GM23338 (cell line): ENCODE results near the gene TMCC1. TPM values are rescaled to one million over a fixed set of nuclear protein-coding genes. Genes with fewer than 3 reads are reported as not detected.

Experiments used
- ATAC-seq: fragments of 200-7000 bp; cut with Tn5 transposase; 3 replicates; pipeline ENCODE4 v1.9.1; 2020
- DNase-seq: peaks from one replicate; pipeline ENCODE4 v3.0.0-alpha.2; 2015; ENCODE audit warnings: low spot score
- H2AFZ ChIP-seq: fragments of 200-600 bp; sonication (generic); 2 replicates; pipeline ENCODE4 v1.8.0; 2016; ENCODE audit warnings: antibody characterized with exemption, mild to moderate bottlenecking, moderate library complexity
- H3F3A ChIP-seq: fragments of 200-600 bp; sonication (generic); replicated peaks from 2 replicates; pipeline ENCODE4 v1.8.0; 2017; ENCODE audit warnings: antibody characterized with exemption, mixed run types, low read depth
- H3K27ac ChIP-seq: fragments of 200-600 bp; sonication (generic); 2 replicates; pipeline ENCODE4 v1.6.1; 2016; ENCODE audit warnings: low read depth
- H3K27me3 ChIP-seq: fragments of 200-600 bp; sonication (generic); 2 replicates; pipeline ENCODE4 v1.8.0; 2016; ENCODE audit warnings: mild to moderate bottlenecking, mixed run types, moderate library complexity; ENCODE audit not compliant: insufficient read depth
- H3K36me3 ChIP-seq: fragments of 200-600 bp; sonication (generic); 2 replicates; pipeline ENCODE4 v1.8.0; 2016; ENCODE audit warnings: mild to moderate bottlenecking; ENCODE audit not compliant: insufficient read depth
- H3K4me1 ChIP-seq: fragments of 200-600 bp; sonication (generic); 2 replicates; pipeline ENCODE4 v1.8.0; 2016; ENCODE audit warnings: mild to moderate bottlenecking, moderate library complexity; ENCODE audit not compliant: insufficient read depth
- H3K4me2 ChIP-seq: fragments of 200-600 bp; sonication (generic); 2 replicates; pipeline ENCODE4 v1.7.1; 2017; ENCODE audit warnings: mixed run types
- H3K4me3 ChIP-seq: fragments of 200-600 bp; sonication (generic); 2 replicates; pipeline ENCODE4 v1.6.1; 2016; ENCODE audit warnings: mixed run types
- H3K79me2 ChIP-seq: fragments of 200-600 bp; sonication (generic); replicated peaks from 2 replicates; pipeline ENCODE4 v1.8.0; 2017; ENCODE audit warnings: mild to moderate bottlenecking; ENCODE audit not compliant: insufficient read depth
- H3K9me2 ChIP-seq: fragments of 200-600 bp; sonication (generic); 2 replicates; pipeline ENCODE4 v1.8.0; 2017; ENCODE audit not compliant: insufficient read depth
- H4K20me1 ChIP-seq: fragments of 200-600 bp; sonication (generic); replicated peaks from 2 replicates; pipeline ENCODE4 v1.8.0; 2017; ENCODE audit warnings: mild to moderate bottlenecking; ENCODE audit not compliant: insufficient read depth
- H3K27ac Mint-ChIP-seq: 2 replicates; pipeline ENCODE4 v1.8.0; 2020; ENCODE audit warnings: inconsistent platforms, mild to moderate bottlenecking, moderate library complexity, mixed read lengths
- H3K27me3 Mint-ChIP-seq: 3 replicates; pipeline ENCODE4 v1.8.0; 2022; ENCODE audit warnings: low read depth, mild to moderate bottlenecking, moderate library complexity, mixed read lengths, inconsistent platforms; ENCODE audit not compliant: insufficient read depth, poor library complexity
- H3K36me3 Mint-ChIP-seq: 3 replicates; pipeline ENCODE4 v1.8.0; 2021; ENCODE audit warnings: low read depth, mild to moderate bottlenecking, inconsistent platforms, moderate library complexity, mixed read lengths
- H3K4me1 Mint-ChIP-seq: 3 replicates; pipeline ENCODE4 v1.8.0; 2020; ENCODE audit warnings: mild to moderate bottlenecking, inconsistent platforms, mixed read lengths
- H3K4me3 Mint-ChIP-seq: 3 replicates; pipeline ENCODE4 v1.8.0; 2021; ENCODE audit warnings: moderate library complexity, mild to moderate bottlenecking, inconsistent platforms, mixed read lengths
- H3K9me3 Mint-ChIP-seq: 3 replicates; pipeline ENCODE4 v1.8.0; 2020; ENCODE audit warnings: moderate library complexity, mild to moderate bottlenecking, inconsistent platforms, mixed read lengths
- CREB1 ChIP-seq: fragments of 250-450 bp; sonication (Bioruptor Pico); IDR thresholded peaks from 2 replicates; pipeline ENCODE4 v1.5.0; 2020; ENCODE audit warnings: low read depth, mild to moderate bottlenecking, moderate library complexity
- EZH2 ChIP-seq: fragments of 200-600 bp; sonication (generic); IDR thresholded peaks from one replicate; pipeline ENCODE4 v1.8.0; 2017; ENCODE audit warnings: antibody characterized with exemption, mild to moderate bottlenecking, low read depth; ENCODE audit not compliant: unreplicated experiment
- EZH2phosphoT487 ChIP-seq: fragments of 200-600 bp; sonication (generic); IDR thresholded peaks from one replicate; pipeline ENCODE4 v1.8.1; 2018; ENCODE audit warnings: antibody characterized with exemption; ENCODE audit not compliant: unreplicated experiment
- JUNB ChIP-seq: IDR thresholded peaks from one replicate; pipeline ENCODE4 v1.6.1; 2016; ENCODE audit warnings: antibody characterized with exemption; ENCODE audit not compliant: unreplicated experiment
- POLR2AphosphoS5 ChIP-seq: IDR thresholded peaks from 2 replicates; pipeline ENCODE4 v1.6.1; 2016; ENCODE audit warnings: antibody characterized with exemption, low read depth
- STAT1 ChIP-seq: IDR thresholded peaks from one replicate; pipeline ENCODE4 v1.6.1; 2016; ENCODE audit warnings: antibody characterized with exemption; ENCODE audit not compliant: unreplicated experiment
- ZNF331 ChIP-seq: fragments of 250-450 bp; sonication (Bioruptor Pico); IDR thresholded peaks from 2 replicates; pipeline ENCODE4 v1.5.0; 2020; ENCODE audit warnings: low read depth, mild to moderate bottlenecking, moderate library complexity
- polyA plus RNA-seq: library from polyadenylated mRNA; unstranded; fragments of >200 nt; fragmentation: Nextera tagmentation; extraction: Ambion mirVana; gene quantifications from 2 replicates; pipeline ENCODE4 v1.2.1, GENCODE V29; 2016
- total RNA-seq: library from RNA; depleted of rRNA; stranded (reverse); fragments of >200 nt; shearing (Covaris generic); gene quantifications from 2 replicates; pipeline ENCODE4 v1.2.3, GENCODE V29; 2014
- TF ChIP-seq, protein P1 (sequence below): IDR thresholded peaks from 2 replicates; pipeline ENCODE4 v1.6.1; 2016; ENCODE audit warnings: antibody characterized with exemption

Gene TMCC1
- total and polyA plus RNA-seq, 2 experiments from 2014 or later, result 8.2 to 18.4 TPM

- Mint-ChIP-seq H3K27me3 (no peaks in the 10 kb centered on the region), H3K36me3 (peaks cover 3% of the 10 kb centered on the region; the same call in 2 of the 3 replicates), H3K9me3 (no peaks in the 10 kb centered on the region), H3K4me3 (no peak overlapping the region), H3K27ac (no peak overlapping the region), H3K4me1 (peaks cover 21% of the 10 kb centered on the region)
- H3K9me2 ChIP-seq, result no peaks in the 10 kb centered on the region
- no peak overlapping the region for H2AFZ ChIP-seq
- H4K20me1 ChIP-seq, result no peaks in the 10 kb centered on the region
- peaks cover 49% of the 10 kb centered on the region for H3K79me2 ChIP-seq
- H3K4me1 ChIP-seq, result peaks cover 19% of the 10 kb centered on the region; the same call in 1 of the 2 replicates
- no peak for DNase-seq
- no peak overlapping the region for H3K27ac ChIP-seq
- H3K4me3 ChIP-seq, result no peak overlapping the region
- H3K36me3 ChIP-seq, result no peaks in the 10 kb centered on the region
- H3K4me2 ChIP-seq, result no peak overlapping the region
- ATAC-seq, result no peak
- TF ChIP-seq, protein P1, sequence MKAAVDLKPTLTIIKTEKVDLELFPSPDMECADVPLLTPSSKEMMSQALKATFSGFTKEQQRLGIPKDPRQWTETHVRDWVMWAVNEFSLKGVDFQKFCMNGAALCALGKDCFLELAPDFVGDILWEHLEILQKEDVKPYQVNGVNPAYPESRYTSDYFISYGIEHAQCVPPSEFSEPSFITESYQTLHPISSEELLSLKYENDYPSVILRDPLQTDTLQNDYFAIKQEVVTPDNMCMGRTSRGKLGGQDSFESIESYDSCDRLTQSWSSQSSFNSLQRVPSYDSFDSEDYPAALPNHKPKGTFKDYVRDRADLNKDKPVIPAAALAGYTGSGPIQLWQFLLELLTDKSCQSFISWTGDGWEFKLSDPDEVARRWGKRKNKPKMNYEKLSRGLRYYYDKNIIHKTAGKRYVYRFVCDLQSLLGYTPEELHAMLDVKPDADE, result no peak
- TF ChIP-seq JUNB (no peak), POLR2AphosphoS5 (no peak), EZH2 (no peak)
- H3K27me3 ChIP-seq, result no peaks in the 10 kb centered on the region
- H3F3A ChIP-seq, result no peaks in the 10 kb centered on the region
Observed at GRCh38 chr3:129867506-129868124, 25.9 kb downstream of the TMCC1 start.

- H3K4me3 Mint-ChIP-seq, result no peak overlapping the region
- Histone ChIP-seq H3K27me3 (no peaks in the 10 kb centered on the region), H3F3A (no peaks in the 10 kb centered on the region), H3K9me2 (no peaks in the 10 kb centered on the region), H2AFZ (no peak overlapping the region), H3K27ac (no peak overlapping the region), H3K4me1 (peaks cover 12% of the 10 kb centered on the region; the same call in 1 of the 2 replicates), H3K4me3 (no peak overlapping the region), H4K20me1 (no peaks in the 10 kb centered on the region), H3K4me2 (no peak overlapping the region), H3K36me3 (no peaks in the 10 kb centered on the region), H3K79me2 (peaks cover 62% of the 10 kb centered on the region)
- no peak overlapping the region for H3K27ac Mint-ChIP-seq
- no peak for ATAC-seq
- H3K36me3 Mint-ChIP-seq, result peaks cover 5% of the 10 kb centered on the region; the same call in 2 of the 3 replicates
- peaks cover 21% of the 10 kb centered on the region for H3K4me1 Mint-ChIP-seq
- no peak for DNase-seq
- TF ChIP-seq STAT1 (no peak), CREB1 (CRISPR knock-in tag) (no peak), EZH2phosphoT487 (no peak)
- no peaks in the 10 kb centered on the region for H3K9me3 Mint-ChIP-seq
- H3K27me3 Mint-ChIP-seq, result no peaks in the 10 kb centered on the region
Observed at GRCh38 chr3:129865806-129866205, 27.7 kb downstream of the TMCC1 start.

GRCh38 chr3:129864519-129864918 is 29.0 kb downstream of the TMCC1 start:
- H3K36me3 ChIP-seq, result no peaks in the 10 kb centered on the region
- Mint-ChIP-seq H3K4me1 (peaks cover 14% of the 10 kb centered on the region), H3K4me3 (no peak overlapping the region), H3K9me3 (no peaks in the 10 kb centered on the region), H3K27ac (no peak overlapping the region), H3K27me3 (no peaks in the 10 kb centered on the region), H3K36me3 (peaks cover 8% of the 10 kb centered on the region; the same call in 2 of the 3 replicates)
- no peak overlapping the region for H3K4me2 ChIP-seq
- H4K20me1 ChIP-seq, result 0 out of 2 replicates have a peak, but pooled peaks cover 1% of the 10 kb centered on the region
- H3K27ac ChIP-seq, result no peak overlapping the region
- peaks cover 63% of the 10 kb centered on the region for H3K79me2 ChIP-seq
- H3K27me3 ChIP-seq, result no peaks in the 10 kb centered on the region
- H3F3A ChIP-seq, result no peaks in the 10 kb centered on the region
- no peak overlapping the region for H3K4me3 ChIP-seq
- ATAC-seq (no peak), DNase-seq (no peak)
- H3K9me2 ChIP-seq, result no peaks in the 10 kb centered on the region
- H3K4me1 ChIP-seq, result peaks cover 12% of the 10 kb centered on the region; the same call in 1 of the 2 replicates
- no peak overlapping the region for H2AFZ ChIP-seq
- TF ChIP-seq EZH2 (no peak), ZNF331 (CRISPR knock-in tag) (no peak), JUNB (no peak), CREB1 (CRISPR knock-in tag) (no peak)
- TF ChIP-seq, protein P1, result no peak
